OCI-M2 (cell line): ENCODE results near the gene RAPGEFL1.
"Not testable (repeated sequence)": the region's sequence is repeated elsewhere in the genome, so short reads cannot be mapped to it uniquely, and the experiment has no call there.

ENCODE experiments used
- DNase-seq: peaks from one replicate; lab custom pipeline; 2025; ENCODE audit not compliant: unreplicated experiment; lab: John Stamatoyannopoulos, UW

RAPGEFL1 gene

GRCh38 chr17:40177275-40177874 lies at the start of gene RAPGEFL1:
Gene RAPGEFL1 (plus strand): TSS chr17:40177470. CDS start chr17:40177862, 392 bp downstream.
- no peak for DNase-seq

- DNase-seq, result no peak
Measured at GRCh38 chr17:40129498-40129897, 47.8 kb upstream of the RAPGEFL1 start.

- DNase-seq, result no peak
Measured at GRCh38 chr17:40130352-40131042, 46.8 kb upstream of the RAPGEFL1 start.

- no peak for DNase-seq
Measured at GRCh38 chr17:40134184-40134583, 43.1 kb upstream of the RAPGEFL1 start.

- DNase-seq, result no peak
Measured at GRCh38 chr17:40135817-40136216, 41.5 kb upstream of the RAPGEFL1 start.

GRCh38 chr17:40139566-40140058 lies 37.7 kb upstream of the RAPGEFL1 start:
- no peak for DNase-seq

- not testable (repeated sequence) for DNase-seq
Measured at GRCh38 chr17:40143166-40143565, 34.1 kb upstream of the RAPGEFL1 start.

- DNase-seq, result no peak
Measured at GRCh38 chr17:40145476-40145875, 31.8 kb upstream of the RAPGEFL1 start.

- DNase-seq, result no peak
Measured at GRCh38 chr17:40148527-40148926, 28.7 kb upstream of the RAPGEFL1 start.

GRCh38 chr17:40150276-40150675 lies 27.0 kb upstream of the RAPGEFL1 start:
- DNase-seq, result no peak

GRCh38 chr17:40151414-40151963 lies 25.8 kb upstream of the RAPGEFL1 start:
- no peak for DNase-seq

GRCh38 chr17:40153603-40154236 lies 23.6 kb upstream of the RAPGEFL1 start:
- no peak for DNase-seq

- DNase-seq, result no peak
Measured at GRCh38 chr17:40157973-40158372, 19.3 kb upstream of the RAPGEFL1 start.

- DNase-seq, result no peak
Measured at GRCh38 chr17:40158438-40159013, 18.7 kb upstream of the RAPGEFL1 start.

GRCh38 chr17:40159456-40159855 lies 17.8 kb upstream of the RAPGEFL1 start:
- DNase-seq, result no peak

- no peak for DNase-seq
Measured at GRCh38 chr17:40167685-40168261, 9.5 kb upstream of the RAPGEFL1 start.

GRCh38 chr17:40168262-40168832 lies 8.9 kb upstream of the RAPGEFL1 start:
- DNase-seq, result no peak

- no peak for DNase-seq
Measured at GRCh38 chr17:40170325-40170724, 6.9 kb upstream of the RAPGEFL1 start.

GRCh38 chr17:40171750-40172149 lies 5.5 kb upstream of the RAPGEFL1 start:
- DNase-seq, result no peak

GRCh38 chr17:40173091-40173777 lies 4.0 kb upstream of the RAPGEFL1 start:
- DNase-seq, result no peak
